SIG-M5 treated with dmso at 0.1 percent for 504 hours (cell line): ENCODE measurements around the gene UGGT2.
"Not testable (repeated sequence)": the region's sequence is repeated elsewhere in the genome, so short reads cannot be mapped to it uniquely, and the experiment has no call there.

ENCODE experiments used
- DNase-seq: peaks from one replicate; lab custom pipeline; 2025; ENCODE audit not compliant: unreplicated experiment; lab: John Stamatoyannopoulos, UW

Gene UGGT2

GRCh38 chr13:96053003-96053703 lies at the start of gene UGGT2:
Gene UGGT2 (minus strand): TSS chr13:96053401. CDS start chr13:96053312, 89 bp downstream.
- peak; percentile 82 for DNase-seq

- DNase-seq, result no peak
Measured at GRCh38 chr13:96100457-96101220, 47.4 kb upstream of the UGGT2 start.

- no peak for DNase-seq
Measured at GRCh38 chr13:96093296-96094006, 40.2 kb upstream of the UGGT2 start.

- DNase-seq, result no peak
Measured at GRCh38 chr13:96091164-96092117, 38.2 kb upstream of the UGGT2 start.

- DNase-seq, result no peak
Measured at GRCh38 chr13:96090240-96091101, 37.3 kb upstream of the UGGT2 start.

- no peak for DNase-seq
Measured at GRCh38 chr13:96089749-96090239, 36.6 kb upstream of the UGGT2 start, which contains the start of gene HS6ST3. Gene HS6ST3 (plus strand): TSS chr13:96090107.

GRCh38 chr13:96089139-96089538 lies 35.9 kb upstream of the UGGT2 start:
- no peak for DNase-seq

GRCh38 chr13:96086736-96087135 lies 33.5 kb upstream of the UGGT2 start:
- DNase-seq, result no peak

GRCh38 chr13:96082640-96083039 lies 29.4 kb upstream of the UGGT2 start:
- DNase-seq, result no peak

- no peak for DNase-seq
Measured at GRCh38 chr13:96081888-96082287, 28.7 kb upstream of the UGGT2 start.

- no peak for DNase-seq
Measured at GRCh38 chr13:96080676-96081075, 27.5 kb upstream of the UGGT2 start.

- peak; percentile 32 for DNase-seq
Measured at GRCh38 chr13:96075953-96076543, 22.8 kb upstream of the UGGT2 start.

GRCh38 chr13:96072392-96072791 lies 19.2 kb upstream of the UGGT2 start:
- no peak for DNase-seq

GRCh38 chr13:96071504-96071903 lies 18.3 kb upstream of the UGGT2 start:
- no peak for DNase-seq

GRCh38 chr13:96068729-96069128 lies 15.5 kb upstream of the UGGT2 start:
- DNase-seq, result no peak

GRCh38 chr13:96065849-96066248 lies 12.6 kb upstream of the UGGT2 start:
- DNase-seq, result no peak

GRCh38 chr13:96052656-96053002 lies 572 bp downstream of the UGGT2 start:
- DNase-seq, result peak; percentile 79

- DNase-seq, result not testable (repeated sequence)
Measured at GRCh38 chr13:96051946-96052345, 1.3 kb downstream of the UGGT2 start.

GRCh38 chr13:96051491-96051890 lies 1.7 kb downstream of the UGGT2 start:
- DNase-seq, result not testable (repeated sequence)
